Measurements from ENCODE around the gene SOX5. TPM values are rescaled to one million over a fixed set of nuclear protein-coding genes. Genes with fewer than 3 reads are reported as not detected.

SOX5 gene
- total RNA-seq, 2 donors from 2014 or later, result 1.4 TPM; not detected in 1

DNA sequence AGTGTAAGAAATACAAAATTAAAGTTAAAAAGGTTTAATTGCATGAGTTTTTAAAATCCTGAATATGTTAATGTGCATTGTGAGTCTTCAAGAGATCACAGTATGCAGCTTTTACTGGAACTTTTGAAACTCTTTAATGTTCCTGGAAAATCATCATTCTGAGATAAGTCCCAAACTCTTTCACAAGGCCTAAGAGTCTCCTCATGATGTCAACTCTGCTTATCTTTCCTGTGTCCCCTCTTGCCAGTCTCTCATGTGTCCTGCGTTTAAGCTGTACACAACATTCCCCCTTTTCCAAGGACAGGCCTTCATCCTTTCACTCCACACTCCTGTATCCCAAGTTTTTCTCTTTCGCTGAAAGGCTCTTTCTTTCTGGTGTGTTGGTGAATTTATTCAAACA is 380.1 kb downstream of the SOX5 start:
- H3K27ac Mint-ChIP-seq, result no peak overlapping the region
- H3K27me3 Mint-ChIP-seq, result no peaks in the 10 kb centered on the region
- H3K4me1 Mint-ChIP-seq, result no peaks in the 10 kb centered on the region
- DNase-seq (no peak), ATAC-seq (no peak)
- H3K9me3 ChIP-seq (ENCODE audit: control insufficient read depth, low read length, poor library complexity, severe bottlenecking), result no peaks in the 10 kb centered on the region
- H3K4me3 Mint-ChIP-seq, result no peak overlapping the region
- H3K36me3 Mint-ChIP-seq (ENCODE audit: low read depth), result no peaks in the 10 kb centered on the region

DNA sequence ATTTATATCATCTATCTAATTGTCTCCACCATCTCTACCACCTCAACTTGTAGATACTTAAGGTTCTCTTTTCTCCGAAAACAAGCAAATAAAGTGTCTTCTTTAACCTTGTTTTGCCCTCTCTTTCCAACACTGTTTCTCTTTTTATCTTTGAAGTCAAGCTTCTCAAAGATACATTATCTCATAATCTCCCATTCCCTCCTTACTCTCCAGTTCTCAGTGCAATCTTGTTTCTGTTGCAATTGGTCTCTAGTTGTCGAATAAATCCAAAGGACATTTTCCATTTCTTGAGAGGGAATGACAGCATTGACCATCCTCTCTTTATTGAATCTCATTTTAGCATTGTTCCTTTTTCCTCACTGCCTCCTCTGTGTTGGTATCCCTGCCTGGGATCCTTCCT is 383.3 kb downstream of the SOX5 start:
- no peaks in the 10 kb centered on the region for H3K36me3 Mint-ChIP-seq (ENCODE audit: low read depth)
- H3K27me3 Mint-ChIP-seq, result no peaks in the 10 kb centered on the region
- H3K4me1 Mint-ChIP-seq, result no peaks in the 10 kb centered on the region
- ATAC-seq, result no peak
- no peaks in the 10 kb centered on the region for H3K9me3 ChIP-seq (ENCODE audit: control insufficient read depth, low read length, poor library complexity, severe bottlenecking)
- H3K27ac Mint-ChIP-seq, result no peak overlapping the region
- no peak overlapping the region for H3K4me3 Mint-ChIP-seq
- no peak for DNase-seq

DNA sequence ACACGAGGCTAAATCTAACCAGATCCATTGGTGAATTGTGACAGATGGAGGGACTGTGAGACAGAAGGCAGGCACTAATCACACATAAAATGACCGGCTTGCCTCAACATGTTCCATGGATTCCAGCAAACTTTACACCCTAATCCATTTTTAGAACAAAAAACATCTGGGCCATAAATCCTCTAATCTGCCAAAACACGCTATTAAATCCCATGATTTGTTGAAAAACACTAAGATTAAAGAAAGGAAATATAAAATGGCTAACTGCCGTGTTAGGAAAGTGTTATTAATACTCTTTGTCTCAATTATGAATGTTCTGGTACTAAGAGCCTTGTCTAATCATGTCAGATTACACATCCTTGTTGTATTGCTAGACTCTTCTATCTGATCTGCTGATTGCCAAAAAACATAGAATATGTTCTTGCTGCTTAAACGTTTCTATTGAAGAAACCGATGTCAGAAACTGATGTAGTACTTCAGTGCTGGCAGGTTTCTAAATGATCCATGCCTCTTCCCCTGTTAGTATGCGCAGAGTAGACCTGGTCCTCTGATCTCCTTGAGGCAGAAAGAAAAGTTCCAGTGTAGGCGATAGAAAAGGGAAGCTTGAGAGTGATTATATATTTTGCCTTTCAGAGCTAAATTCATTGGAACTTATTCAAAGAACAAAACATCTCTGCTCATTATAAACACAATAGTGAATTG is 384.9 kb downstream of the SOX5 start:
- Mint-ChIP-seq H3K36me3 (ENCODE audit: low read depth) (no peaks in the 10 kb centered on the region), H3K27ac (no peak overlapping the region), H3K4me3 (no peak overlapping the region), H3K4me1 (no peaks in the 10 kb centered on the region), H3K27me3 (no peaks in the 10 kb centered on the region)
- no peaks in the 10 kb centered on the region for H3K9me3 ChIP-seq (ENCODE audit: control insufficient read depth, low read length, poor library complexity, severe bottlenecking)
- DNase-seq (no peak), ATAC-seq (no peak)

DNA sequence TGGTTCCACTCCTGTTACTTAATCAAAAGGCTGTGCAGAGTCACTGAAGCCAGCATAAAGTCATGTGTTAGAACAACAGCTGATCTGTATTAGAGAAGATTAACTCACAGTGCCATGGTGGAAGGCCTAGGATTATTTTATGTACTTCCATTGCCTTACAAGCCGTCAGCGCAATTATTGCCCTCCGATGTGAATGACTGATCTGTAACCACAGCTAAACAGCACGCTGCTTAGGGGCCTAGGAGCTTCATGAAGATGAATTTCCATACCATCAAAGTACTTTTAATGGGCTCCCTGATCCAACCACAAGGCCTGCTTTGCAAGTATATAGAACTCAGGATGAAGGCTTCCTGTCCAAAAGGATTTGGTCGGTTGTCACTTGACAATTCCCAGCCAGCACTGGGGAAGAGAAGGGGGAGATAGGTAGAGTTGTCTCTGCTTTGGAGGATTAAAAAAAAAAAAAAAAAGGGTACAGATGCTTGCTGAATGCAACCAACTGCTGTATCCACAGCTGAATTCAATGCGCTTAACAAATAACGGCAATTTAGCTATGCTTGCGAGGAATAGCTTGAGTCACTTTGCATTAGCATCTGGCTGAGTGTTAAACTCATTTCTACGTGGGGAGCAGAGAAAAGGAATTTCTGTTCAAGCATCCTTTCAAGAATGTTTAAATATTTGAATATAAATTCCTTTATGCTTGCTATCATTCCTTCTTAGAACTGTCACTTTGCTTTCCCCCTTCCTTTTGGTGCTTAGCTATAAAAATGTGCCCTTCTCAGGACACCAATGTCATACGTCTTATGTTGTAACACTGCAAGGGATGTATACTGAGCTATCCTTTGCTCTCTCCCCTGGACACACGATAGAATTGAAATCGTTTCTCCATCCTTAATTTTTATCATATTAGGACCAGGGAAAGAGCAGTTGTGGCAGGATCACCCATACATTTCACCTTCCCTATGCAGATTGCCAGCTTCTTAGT is 387.8 kb downstream of the SOX5 start:
- H3K4me3 Mint-ChIP-seq, result no peak overlapping the region
- no peaks in the 10 kb centered on the region for H3K36me3 Mint-ChIP-seq (ENCODE audit: low read depth)
- no peak for ATAC-seq
- no peak for DNase-seq
- H3K27ac Mint-ChIP-seq, result no peak overlapping the region
- H3K4me1 Mint-ChIP-seq, result no peaks in the 10 kb centered on the region
- H3K9me3 ChIP-seq (ENCODE audit: control insufficient read depth, low read length, poor library complexity, severe bottlenecking), result no peaks in the 10 kb centered on the region
- H3K27me3 Mint-ChIP-seq, result no peaks in the 10 kb centered on the region

DNA sequence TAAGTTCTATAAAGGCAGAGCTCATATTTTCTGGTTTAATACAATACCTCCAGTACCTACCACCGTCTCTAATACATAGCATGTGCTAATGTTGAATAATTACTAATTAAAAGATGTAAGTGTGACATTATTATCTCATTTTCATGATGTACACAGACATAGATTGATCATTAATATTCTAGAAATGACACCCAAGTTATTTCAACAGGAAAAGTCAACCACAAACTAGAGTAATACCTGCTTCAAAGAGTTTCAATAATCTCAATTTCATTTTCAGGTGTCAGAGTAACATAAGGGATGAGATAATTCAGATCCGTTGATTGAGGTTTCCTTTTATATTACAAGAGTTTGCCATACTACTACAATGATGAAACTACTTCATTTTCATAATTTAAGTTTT is 388.9 kb downstream of the SOX5 start:
- no peak for ATAC-seq
- DNase-seq, result no peak
- no peaks in the 10 kb centered on the region for H3K27me3 Mint-ChIP-seq
- no peaks in the 10 kb centered on the region for H3K36me3 Mint-ChIP-seq (ENCODE audit: low read depth)
- H3K4me3 Mint-ChIP-seq, result no peak overlapping the region
- H3K27ac Mint-ChIP-seq, result no peak overlapping the region
- H3K9me3 ChIP-seq (ENCODE audit: control insufficient read depth, low read length, poor library complexity, severe bottlenecking), result no peaks in the 10 kb centered on the region
- no peaks in the 10 kb centered on the region for H3K4me1 Mint-ChIP-seq

DNA sequence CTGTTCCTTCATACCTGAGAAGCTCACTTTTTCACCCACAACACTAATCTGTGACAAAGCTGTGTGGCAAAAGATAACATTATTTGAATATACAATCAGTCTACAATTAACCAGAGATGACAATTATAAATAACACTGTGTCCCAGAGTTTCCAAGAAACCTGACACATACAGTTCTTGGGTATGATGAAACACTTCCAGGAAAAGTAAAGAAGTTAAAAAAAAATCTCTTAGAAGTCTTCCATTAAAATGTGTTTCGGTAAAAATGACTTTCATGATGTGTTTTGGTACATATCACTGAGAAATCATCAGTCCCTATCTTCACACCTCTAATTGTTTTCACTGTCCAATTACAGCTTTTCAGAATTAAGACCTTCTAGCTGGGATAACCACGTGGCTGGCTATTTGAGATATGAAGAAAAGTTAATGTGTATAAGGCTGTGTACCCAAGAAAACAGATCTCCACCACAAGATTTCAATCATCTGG is 390.2 kb downstream of the SOX5 start:
- no peaks in the 10 kb centered on the region for H3K36me3 Mint-ChIP-seq (ENCODE audit: low read depth)
- H3K4me1 Mint-ChIP-seq, result no peaks in the 10 kb centered on the region
- ATAC-seq, result no peak
- H3K27me3 Mint-ChIP-seq, result no peaks in the 10 kb centered on the region
- DNase-seq, result no peak
- no peak overlapping the region for H3K27ac Mint-ChIP-seq
- no peaks in the 10 kb centered on the region for H3K9me3 ChIP-seq (ENCODE audit: control insufficient read depth, low read length, poor library complexity, severe bottlenecking)
- H3K4me3 Mint-ChIP-seq, result no peak overlapping the region

DNA sequence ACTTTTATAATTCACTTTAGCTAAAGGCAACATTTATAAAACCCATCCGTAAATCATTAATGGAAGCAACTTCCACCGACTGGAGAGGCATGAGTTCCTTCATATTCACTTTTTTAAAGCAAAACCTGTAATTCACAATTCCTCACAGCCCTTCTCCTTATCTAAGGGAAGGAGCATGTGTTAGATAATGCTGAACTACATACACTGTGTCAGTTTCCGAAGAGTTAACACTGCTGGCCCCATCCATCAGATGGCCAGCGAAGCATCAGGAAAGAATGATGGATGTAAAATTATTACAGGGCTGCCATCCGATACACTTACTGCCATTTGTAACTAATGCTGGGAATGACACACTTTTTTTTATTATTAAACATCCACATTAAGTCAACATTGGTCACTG is 392.8 kb downstream of the SOX5 start:
- Mint-ChIP-seq H3K4me3 (no peak overlapping the region), H3K36me3 (ENCODE audit: low read depth) (no peaks in the 10 kb centered on the region), H3K27ac (no peak overlapping the region), H3K27me3 (no peaks in the 10 kb centered on the region), H3K4me1 (no peaks in the 10 kb centered on the region)
- ATAC-seq, result no peak
- no peak for DNase-seq
- no peaks in the 10 kb centered on the region for H3K9me3 ChIP-seq (ENCODE audit: control insufficient read depth, low read length, poor library complexity, severe bottlenecking)

DNA sequence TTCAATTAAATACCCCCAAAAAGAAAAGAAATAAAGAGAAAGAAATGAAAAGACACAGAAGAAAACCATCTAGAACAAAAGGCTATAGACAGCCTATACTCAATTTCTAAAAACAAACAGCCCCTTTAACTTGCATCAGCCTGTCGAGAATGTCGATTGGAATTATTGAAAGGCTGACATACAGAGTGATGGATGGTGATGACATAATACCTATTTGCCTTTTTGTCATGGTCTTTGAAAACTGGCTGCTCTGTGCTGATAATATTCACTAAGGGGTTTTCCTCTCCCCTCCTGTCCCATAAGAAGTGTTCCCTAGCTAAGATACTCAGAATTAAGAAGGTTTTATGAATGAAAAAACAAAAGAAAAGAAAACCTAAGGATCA is 393.7 kb downstream of the SOX5 start:
- H3K27me3 Mint-ChIP-seq, result no peaks in the 10 kb centered on the region
- no peak overlapping the region for H3K27ac Mint-ChIP-seq
- no peak overlapping the region for H3K4me3 Mint-ChIP-seq
- H3K36me3 Mint-ChIP-seq (ENCODE audit: low read depth), result no peaks in the 10 kb centered on the region
- no peaks in the 10 kb centered on the region for H3K9me3 ChIP-seq (ENCODE audit: control insufficient read depth, low read length, poor library complexity, severe bottlenecking)
- no peak for ATAC-seq
- DNase-seq, result no peak
- no peaks in the 10 kb centered on the region for H3K4me1 Mint-ChIP-seq

DNA sequence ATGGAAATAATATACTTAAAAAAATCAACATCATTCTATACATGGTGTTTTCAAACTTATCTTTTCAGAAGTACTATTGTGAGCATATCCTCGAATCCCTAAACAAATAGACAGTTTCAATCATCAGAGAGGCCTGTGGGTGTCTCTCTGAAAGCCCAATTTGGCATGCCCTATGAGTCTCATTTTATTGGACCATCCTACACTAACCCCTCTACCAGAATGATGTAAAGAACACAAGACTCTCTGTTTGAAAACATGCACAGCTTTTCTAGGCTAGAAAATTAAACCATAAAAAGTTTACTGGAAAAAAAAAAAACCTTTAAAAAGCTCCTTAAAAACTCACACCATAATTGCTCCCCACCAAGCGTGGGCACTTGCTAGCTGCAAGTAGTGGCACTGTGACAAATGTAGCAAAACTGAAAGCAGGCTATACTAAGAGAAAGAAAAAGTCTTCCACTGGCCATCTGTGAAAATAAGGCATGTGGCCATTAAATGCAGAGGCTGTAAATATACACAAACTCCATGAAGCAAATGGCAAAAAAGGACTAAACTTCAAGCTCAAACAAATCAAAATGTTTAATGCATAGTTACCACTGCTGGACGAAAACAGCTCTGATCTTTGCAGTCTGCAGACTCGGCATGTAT is 394.2 kb downstream of the SOX5 start:
- H3K27me3 Mint-ChIP-seq, result no peaks in the 10 kb centered on the region

DNA sequence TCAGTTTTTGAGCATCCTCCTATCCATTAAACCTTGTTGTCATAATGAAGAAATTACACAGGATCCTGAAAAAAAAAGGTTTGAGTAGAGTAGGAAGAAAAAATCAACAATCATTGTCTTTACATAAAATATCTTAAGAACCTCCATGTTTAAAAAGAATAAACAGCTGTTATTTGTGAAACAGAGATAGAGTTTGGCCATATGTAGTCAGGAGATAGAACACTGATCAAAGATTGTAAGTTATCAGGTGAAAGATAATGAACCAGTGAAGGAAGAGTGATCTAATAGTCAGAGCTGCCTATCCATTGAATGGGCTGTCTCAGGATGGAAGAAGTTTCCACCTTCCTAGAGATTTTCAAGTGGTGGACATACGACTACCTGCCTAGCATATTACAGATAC is 397.1 kb downstream of the SOX5 start:
- Mint-ChIP-seq H3K36me3 (ENCODE audit: low read depth) (no peaks in the 10 kb centered on the region), H3K4me1 (no peaks in the 10 kb centered on the region), H3K27ac (no peak overlapping the region), H3K4me3 (no peak overlapping the region), H3K27me3 (no peaks in the 10 kb centered on the region)
- ATAC-seq (no peak), DNase-seq (no peak)
- H3K9me3 ChIP-seq (ENCODE audit: control insufficient read depth, low read length, poor library complexity, severe bottlenecking), result no peaks in the 10 kb centered on the region

More for the DNA sequence above, 394.2 kb downstream of the SOX5 start:
- no peaks in the 10 kb centered on the region for H3K9me3 ChIP-seq (ENCODE audit: control insufficient read depth, low read length, poor library complexity, severe bottlenecking)
- ATAC-seq (no peak), DNase-seq (no peak)
- Mint-ChIP-seq H3K4me1 (no peaks in the 10 kb centered on the region), H3K36me3 (ENCODE audit: low read depth) (no peaks in the 10 kb centered on the region), H3K4me3 (no peak overlapping the region), H3K27ac (no peak overlapping the region)

DNA sequence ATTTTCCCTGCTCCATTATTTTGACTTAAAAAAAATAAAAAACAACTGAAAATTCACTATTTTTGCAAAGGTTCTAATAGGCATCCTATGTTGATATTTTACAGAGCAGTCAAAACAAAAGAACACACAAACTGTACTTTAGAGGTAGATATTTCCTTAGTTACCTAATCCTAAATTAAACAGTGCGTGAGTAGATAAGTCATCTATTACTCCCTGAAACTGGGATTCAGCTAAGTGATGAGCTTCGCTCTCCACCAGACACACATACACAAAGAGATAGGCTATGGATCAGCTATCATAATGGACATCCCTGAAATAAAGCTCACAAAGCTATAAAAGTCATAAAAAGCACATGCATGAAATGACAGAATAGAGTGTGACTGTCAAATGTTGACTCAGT is 398.7 kb downstream of the SOX5 start:
- Mint-ChIP-seq H3K4me3 (no peak overlapping the region), H3K36me3 (ENCODE audit: low read depth) (no peaks in the 10 kb centered on the region), H3K27ac (no peak overlapping the region), H3K27me3 (no peaks in the 10 kb centered on the region), H3K4me1 (no peaks in the 10 kb centered on the region)
- ATAC-seq, result no peak
- no peaks in the 10 kb centered on the region for H3K9me3 ChIP-seq (ENCODE audit: control insufficient read depth, low read length, poor library complexity, severe bottlenecking)
- DNase-seq, result no peak

DNA sequence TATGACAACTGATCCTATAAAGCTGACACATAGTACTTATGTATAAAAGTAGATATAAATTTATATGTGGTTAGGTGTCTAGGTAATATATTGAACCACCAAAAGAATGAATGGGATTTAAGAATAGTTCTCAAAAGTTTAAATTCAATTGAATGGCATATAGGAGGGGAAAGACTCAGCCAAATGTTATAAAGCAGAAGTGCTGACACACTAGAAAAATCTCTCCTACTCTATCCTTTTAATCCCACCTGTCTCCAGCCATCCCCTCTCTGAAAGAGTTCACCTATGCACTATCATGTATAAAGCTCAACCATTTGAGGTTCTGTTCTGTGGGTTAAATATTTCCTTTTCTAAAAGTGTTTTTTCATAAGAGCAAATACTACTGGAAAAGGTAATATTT is 400.7 kb downstream of the SOX5 start:
- no peaks in the 10 kb centered on the region for H3K9me3 ChIP-seq (ENCODE audit: control insufficient read depth, low read length, poor library complexity, severe bottlenecking)
- ATAC-seq, result no peak
- Mint-ChIP-seq H3K27ac (no peak overlapping the region), H3K27me3 (no peaks in the 10 kb centered on the region), H3K4me3 (no peak overlapping the region), H3K4me1 (no peaks in the 10 kb centered on the region), H3K36me3 (ENCODE audit: low read depth) (no peaks in the 10 kb centered on the region)
- DNase-seq, result no peak

DNA sequence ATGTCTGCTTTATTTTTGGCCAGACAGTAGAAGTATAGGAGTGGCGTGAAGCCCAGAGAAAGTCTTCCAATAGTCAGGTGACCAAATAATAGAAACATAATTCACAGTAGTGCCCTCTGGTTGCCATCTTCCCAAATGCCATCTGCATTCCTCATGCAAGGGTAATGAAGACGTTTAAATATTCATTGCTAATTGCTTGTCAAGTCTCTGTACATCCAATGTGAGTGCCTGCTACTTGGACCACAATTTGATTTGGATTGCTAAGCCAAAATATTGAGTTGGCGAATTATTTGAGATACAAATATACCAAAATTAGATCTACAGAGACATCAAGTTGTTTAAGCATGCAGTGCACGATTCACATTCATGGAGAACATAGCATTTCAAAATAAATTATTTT is 402.7 kb downstream of the SOX5 start:
- H3K9me3 ChIP-seq (ENCODE audit: control insufficient read depth, low read length, poor library complexity, severe bottlenecking), result no peaks in the 10 kb centered on the region
- H3K27ac Mint-ChIP-seq, result no peak overlapping the region
- H3K27me3 Mint-ChIP-seq, result no peaks in the 10 kb centered on the region
- ATAC-seq, result no peak
- DNase-seq, result no peak
- H3K36me3 Mint-ChIP-seq (ENCODE audit: low read depth), result no peaks in the 10 kb centered on the region
- H3K4me1 Mint-ChIP-seq, result no peaks in the 10 kb centered on the region
- H3K4me3 Mint-ChIP-seq, result no peak overlapping the region

Data from T-helper 17 cell (primary cell).